Measurements from ENCODE around the gene DENND4C. TPM values are rescaled to one million over a fixed set of nuclear protein-coding genes. Genes with fewer than 3 reads are reported as not detected.

The DENND4C gene
- polyA plus RNA-seq, 2 of the 4 experiments (the other 2 are of a cell fraction): 17.4 to 44.1 TPM

- Histone ChIP-seq H3K9me3 (no peaks in the 10 kb centered on the region), H3K4me2 (peak overlapping the region; percentile 92; the same call in 1 of the 3 replicates), H3K27ac (no peak overlapping the region), H3K4me1 (peaks cover 37% of the 10 kb centered on the region), H3K4me3 (no peak overlapping the region)
- ATAC-seq (no peak), FAIRE-seq (no peak), DNase-seq (ENCODE audit: low read depth in 1 of 2, low spot score in 1 of 2) (no peak)
- POLR2A ChIA-PET: interaction anchor here (0.8 to 1.3 kb wide), 2 partner anchors 145 to 326 kb away, joined by 3 to 4 read pairs; partner anchors contain the start of genes DENND4C and RRAGA
- CTCF ChIA-PET: interaction anchor here (1.1 kb wide), 1 partner anchor 90 kb away, joined by 3 read pairs; no protein-coding TSS in a partner anchor
- TF ChIP-seq BCL3 (IDR thresholded peaks at IDR 0.05) (peak; percentile 5; the same call in 1 of the 3 replicates), HMGXB4 (CRISPR knock-in tag; IDR thresholded peaks at IDR 0.05; ENCODE audit: borderline replicate concordance) (no peak), POLR2AphosphoS2 (conservative IDR thresholded peaks at IDR 0.05; ENCODE audit: low read length) (peak; percentile 53; the same call in 1 of the 2 replicates), ELK1 (IDR thresholded peaks at IDR 0.05; ENCODE audit: low read depth, low read length) (no peak)
Measured at GRCh38 chr9:19375538-19375937, 145.0 kb downstream of the DENND4C start.

- DNase-seq (ENCODE audit: low read depth in 1 of 2, low spot score in 1 of 2) (no peak), FAIRE-seq (no peak), ATAC-seq (no peak)
- Histone ChIP-seq H3K4me3 (peak overlapping the region; percentile 94; the same call in 2 of the 3 replicates), H3K4me2 (peak overlapping the region; percentile 92), H3K4me1 (peaks cover 37% of the 10 kb centered on the region), H3K27ac (no peak overlapping the region), H3K9me3 (no peaks in the 10 kb centered on the region)
- POLR2A ChIA-PET: no interaction called here
- CTCF ChIA-PET: interaction anchor here (1.1 kb wide), 1 partner anchor 80 kb away, joined by 4 read pairs; no protein-coding TSS in a partner anchor
- no peak for TF ChIP-seq HOXB5 (CRISPR knock-in tag; IDR thresholded peaks at IDR 0.05)
- TF ChIP-seq POLR2AphosphoS2 (conservative IDR thresholded peaks at IDR 0.05; ENCODE audit: low read length): 0 out of 2 replicates have a peak, but pooled peaks have one; percentile 73
- no peak for TF ChIP-seq NR3C1 (IDR thresholded peaks at IDR 0.05)
- 68% methylated on average over 2 of the region's 2 CpGs for WGBS (ENCODE audit: missing lambda C conversion rate)
Measured at GRCh38 chr9:19376931-19377330, 146.4 kb downstream of the DENND4C start.

GRCh38 chr9:19378164-19378563 lies 147.7 kb downstream of the DENND4C start:
- peak overlapping the region; percentile 97 to 98 for H3K27ac ChIP-seq
- peak in 1 of 2 experiments; percentile 26; a peak in 2 of 5 replicates for TF ChIP-seq JUN (IDR thresholded peaks at IDR 0.05)
- TF ChIP-seq CEBPB (IDR thresholded peaks at IDR 0.05): peak in 1 of 2 experiments; percentile 22; a peak in 1 of 4 replicates
- no peak for TF ChIP-seq ZFP36 (IDR thresholded peaks at IDR 0.05; ENCODE audit: borderline replicate concordance, partially characterized antibody)
- ChIA-PET POLR2A (no interaction called here), CTCF (no interaction called here)
- DNase-seq (ENCODE audit: low read depth in 1 of 2, low spot score in 1 of 2) (no peak), ATAC-seq (no peak), FAIRE-seq (no peak)
- H3K4me3 ChIP-seq: peak overlapping the region; percentile 94
- WGBS (ENCODE audit: missing lambda C conversion rate): 37% methylated on average over 4 of the region's 4 CpGs
- H3K9me3 ChIP-seq: no peaks in the 10 kb centered on the region
- peaks cover 33% of the 10 kb centered on the region for H3K4me1 ChIP-seq
- H3K4me2 ChIP-seq: peak overlapping the region; percentile 92

GRCh38 chr9:19378647-19379046 lies 148.2 kb downstream of the DENND4C start:
- ChIA-PET POLR2A (interaction anchor here (2.0 kb wide), 1 partner anchor 148 kb away, joined by 10 read pairs; the partner anchor contains the start of gene DENND4C), CTCF (no interaction called here)
- peak overlapping the region; percentile 94 for H3K4me3 ChIP-seq
- no peak for FAIRE-seq
- 6% methylated on average over 7 of the region's 7 CpGs for WGBS (ENCODE audit: missing lambda C conversion rate)
- H3K4me2 ChIP-seq: peak overlapping the region; percentile 92
- no peak for DNase-seq (ENCODE audit: low read depth in 1 of 2, low spot score in 1 of 2)
- ATAC-seq: no peak
- H3K9me3 ChIP-seq: no peaks in the 10 kb centered on the region
- peaks cover 33% of the 10 kb centered on the region for H3K4me1 ChIP-seq
- H3K27ac ChIP-seq: peak overlapping the region; percentile 97 to 98
- TF ChIP-seq BCL3 (IDR thresholded peaks at IDR 0.05) (0 out of 3 replicates have a peak, but pooled peaks have one; percentile 15), JUN (IDR thresholded peaks at IDR 0.05) (0 out of 5 replicates have a peak, but pooled peaks of 1 of the 2 experiments have one; percentile 18), POLR2A (IDR thresholded peaks at IDR 0.05; ENCODE audit: low read length) (no peak), ESRRA (IDR thresholded peaks at IDR 0.05; ENCODE audit: borderline replicate concordance, low read length) (no peak), FOSB (CRISPR knock-in tag; IDR thresholded peaks at IDR 0.05) (0 out of 2 replicates have a peak, but pooled peaks have one; percentile 46), TFCP2L1 (CRISPR knock-in tag; IDR thresholded peaks at IDR 0.05) (no peak), FOXS1 (CRISPR knock-in tag; IDR thresholded peaks at IDR 0.05) (no peak), PBX3 (IDR thresholded peaks at IDR 0.05) (no peak), HOXB13 (CRISPR knock-in tag; IDR thresholded peaks at IDR 0.05; ENCODE audit: low read depth) (no peak), SREBF2 (IDR thresholded peaks at IDR 0.05) (no peak)
